GM12878 (cell line): ENCODE data around the gene PITPNC1. TPM values are rescaled to one million over a fixed set of nuclear protein-coding genes. Genes with fewer than 3 reads are reported as not detected.
A peak's percentile ranks its signal among the peaks of the same experiment; 100 is the strongest.

ENCODE experiments used
- ATAC-seq: fragments of 200-7000 bp; cut with Tn5 transposase; 3 replicates; pipeline ENCODE4 v1.9.1; 2020; ENCODE audit warnings: mild to moderate bottlenecking, moderate library complexity
- BruUV-seq: library from RNA; stranded (reverse); fragments of 400-500 nt; replicated peaks from 2 replicates; lab custom pipeline; 2021; lab: Mats Ljungman, UMichigan
- CTCF ChIA-PET: fragments of 300-600 bp; sonication (Branson Sonifier 250); formaldehyde crosslinking; extraction: SDS; loops from one replicate; lab custom pipeline; 2021; ENCODE audit warnings: inconsistent platforms; lab: Yijun Ruan, JAX
- POLR2A ChIA-PET: fragments of 350-600 bp; formaldehyde crosslinking; extraction: SDS; loops from one replicate; lab custom pipeline; 2021; ENCODE audit warnings: inconsistent platforms; lab: Charles Lee
- RAD21 ChIA-PET: fragments of 300-600 bp; sonication (Branson Sonifier 250); formaldehyde crosslinking; loops from one replicate; lab custom pipeline; 2023; ENCODE audit warnings: antibody characterized with exemption; ENCODE audit not compliant: unreplicated experiment; lab: Charles Lee
- SMC1A ChIA-PET: fragments of 300-600 bp; sonication (Branson Sonifier 250); formaldehyde crosslinking; loops from one replicate; lab custom pipeline; 2023; ENCODE audit not compliant: unreplicated experiment, uncharacterized antibody; lab: Charles Lee
- DNase-seq: peaks from one replicate; pipeline ENCODE4 v3.0.0-alpha.2; 2011; ENCODE audit warnings: low read depth, low spot score
- FAIRE-seq: peaks from 3 replicates; lab custom pipeline; 2011; peaks lifted over from hg19 to GRCh38; lab: Jason Lieb, UNC
- H2AFZ ChIP-seq: 2 replicates; pipeline ENCODE4 v1.6.0; 2011; ENCODE audit warnings: low read depth, low read length, control low read depth; ENCODE audit not compliant: control insufficient read depth
- H3K27ac ChIP-seq: 2 replicates; pipeline ENCODE4 v1.5.1; 2011; ENCODE audit warnings: control low read depth; ENCODE audit not compliant: control insufficient read depth, insufficient read depth
- H3K27me3 ChIP-seq, 2 experiments: replicated peaks in 1 of 2; 2 replicates each; pipeline versions ENCODE4 v1.6.0 to v1.6.1; 2011; ENCODE audit warnings: low read length in 1 of 2; ENCODE audit not compliant: control insufficient read depth in 2 of 2, insufficient read depth in 2 of 2
- H3K36me3 ChIP-seq, 2 experiments: 2 replicates each; pipeline ENCODE4 v1.5.1; 2011; ENCODE audit warnings: low read length in 1 of 2; ENCODE audit not compliant: control insufficient read depth in 2 of 2, insufficient read depth in 2 of 2
- H3K4me1 ChIP-seq: 2 replicates; pipeline ENCODE4 v1.6.1; 2011; ENCODE audit warnings: mild to moderate bottlenecking, low read length, moderate library complexity, mixed read lengths; ENCODE audit not compliant: control insufficient read depth, insufficient read depth
- H3K4me2 ChIP-seq: 2 replicates; pipeline ENCODE4 v1.6.0; 2011; ENCODE audit warnings: control low read depth; ENCODE audit not compliant: control insufficient read depth, insufficient read depth
- H3K4me3 ChIP-seq: fragments of 200-600 bp; sonication (generic); 2 replicates; pipeline ENCODE4 v1.5.1; 2016
- H3K79me2 ChIP-seq: 2 replicates; pipeline ENCODE4 v1.6.0; 2011; ENCODE audit warnings: low read length; ENCODE audit not compliant: control insufficient read depth, insufficient read depth
- H3K9ac ChIP-seq: 2 replicates; pipeline ENCODE4 v1.8.0; 2011; ENCODE audit warnings: low read length, control low read depth, mixed read lengths; ENCODE audit not compliant: control insufficient read depth, insufficient read depth
- H3K9me3 ChIP-seq: replicated peaks from 3 replicates; pipeline ENCODE4 v1.5.1; 2011; ENCODE audit warnings: mild to moderate bottlenecking, low read length; ENCODE audit not compliant: control insufficient read depth, insufficient read depth
- H4K20me1 ChIP-seq: 2 replicates; pipeline ENCODE4 v1.6.0; 2011; ENCODE audit not compliant: control insufficient read depth, insufficient read depth
- CHD1 ChIP-seq: IDR thresholded peaks from 2 replicates; pipeline ENCODE4 v1.6.1; 2012; ENCODE audit warnings: low read depth, low read length, improper control_type of control experiment
- EED ChIP-seq: sonication (generic); IDR thresholded peaks from 2 replicates; pipeline ENCODE4 v1.6.1; 2016; ENCODE audit warnings: antibody characterized with exemption, low read depth
- IKZF2 ChIP-seq, 2 experiments: fragments of 450-650 bp; IDR thresholded peaks; 2 replicates each; pipeline ENCODE4 v1.6.1; 2017; ENCODE audit warnings: mild to moderate bottlenecking in 2 of 2, moderate library complexity in 2 of 2
- NFYB ChIP-seq: IDR thresholded peaks from 2 replicates; pipeline ENCODE4 v1.6.1; 2011; ENCODE audit warnings: low read depth, mild to moderate bottlenecking, low read length, improper control_type of control experiment, moderate library complexity; ENCODE audit not compliant: insufficient read depth
- POLR2A ChIP-seq: IDR thresholded peaks from 2 replicates; pipeline ENCODE4 v1.6.1; 2011; ENCODE audit warnings: low read depth, mild to moderate bottlenecking, low read length
- POLR2AphosphoS5 ChIP-seq: IDR thresholded peaks from 2 replicates; pipeline ENCODE4 v1.6.1; 2011; ENCODE audit warnings: mild to moderate bottlenecking, low read length, inconsistent platforms
- RAD51 ChIP-seq: fragments of 450-650 bp; IDR thresholded peaks from 2 replicates; pipeline ENCODE4 v1.6.1; 2016; ENCODE audit warnings: moderate library complexity, mild to moderate bottlenecking, inconsistent platforms
- STAT3 ChIP-seq: IDR thresholded peaks from 2 replicates; pipeline ENCODE4 v1.6.1; 2011; ENCODE audit warnings: low read depth, low read length, improper control_type of control experiment
- ZNF274 ChIP-seq: IDR thresholded peaks from one replicate; pipeline ENCODE4 v1.8.0; 2011; ENCODE audit not compliant: insufficient read length, insufficient read depth
- ZNF384 ChIP-seq: IDR thresholded peaks from 2 replicates; pipeline ENCODE4 v1.6.1; 2012; ENCODE audit warnings: low read depth, mild to moderate bottlenecking, low read length, improper control_type of control experiment, borderline replicate concordance
- WGBS: methylation state at CpG from one replicate; pipeline ENCODE4 v1.1.6; 2016; ENCODE audit warnings: low lambda C conversion rate; ENCODE audit not compliant: insufficient replicate concordance, insufficient coverage; ENCODE audit errors: missing lambda C conversion rate; 5-methylcytosine and 5-hydroxymethylcytosine counted together
- in situ Hi-C: fragments of 300-500 bp; cut with MboI; formaldehyde crosslinking; loops from 9 replicates; pipeline ENCODE4 v1.14.3; 2018; ENCODE audit warnings: mixed read lengths
- intact Hi-C: fragments of 100-400 bp; cut with micrococcal nuclease; formaldehyde crosslinking; loops from one replicate; pipeline ENCODE4 v1.14.2; 2022; ENCODE audit not compliant: unreplicated experiment
- polyA plus RNA-seq, 11 experiments: library from polyadenylated mRNA; depleted of rRNA in 4 of 11; unstranded in 6 of 11; stranded (reverse) in 5 of 11; fragments of >200 nt; fragmentation: Nextera tagmentation in 4 of 11; fragmentation: Illumina TruSeq in 1 of 11; extraction: Ambion mirVana in 4 of 11; extraction: Trizol in 1 of 11; gene quantifications; 1 replicate in 1 of 11; 2 replicates in 10 of 11; pipeline versions ENCODE4 v1.2.1 to v1.2.3, GENCODE V29; 2011 to 2016; ENCODE audit warnings: inconsistent platforms in 2 of 11, missing spikeins in 2 of 11, low read depth in 1 of 11
- total RNA-seq, 4 experiments: library from RNA; depleted of rRNA in 3 of 4; stranded (reverse); fragments of >200 nt in 3 of 4; fragmentation: Illumina TruSeq in 1 of 4; extraction: Trizol in 1 of 4; gene quantifications; 2 replicates each; pipeline versions ENCODE4 v1.2.1 to v1.2.3, GENCODE V29; 2013 to 2021
- TF ChIP-seq, protein P1 (sequence below): fragments of 450-650 bp; IDR thresholded peaks from 2 replicates; pipeline ENCODE4 v1.6.1; 2017; ENCODE audit warnings: mild to moderate bottlenecking, moderate library complexity

PITPNC1 gene
- total and polyA plus RNA-seq, 10 of the 15 experiments (the other 5 are each of a cell fraction or from before 2014, with no cell fraction given) = 12.2 to 62.4 (median 47.3) TPM

DNA sequence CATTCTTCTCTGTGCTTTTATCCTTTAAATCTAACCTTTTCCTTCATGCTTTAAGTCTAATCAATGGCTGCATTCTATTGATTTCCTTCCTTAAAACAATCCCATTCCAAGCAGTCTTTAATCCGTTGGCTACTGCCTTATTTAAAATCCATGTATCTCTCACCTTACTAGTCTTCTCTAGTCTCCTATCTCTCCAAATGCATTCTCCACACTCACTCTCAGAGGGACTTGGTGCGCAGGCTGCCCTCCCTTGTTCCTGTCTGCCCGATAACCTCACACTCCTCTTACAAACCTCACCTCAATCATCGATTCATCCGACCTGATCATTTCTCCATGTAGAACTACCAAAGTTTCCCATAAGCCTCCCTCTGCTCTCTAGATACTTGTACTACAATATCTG lies 33.8 kb upstream of the PITPNC1 start:
- H3K9me3 ChIP-seq = no peaks in the 10 kb centered on the region
- no peak overlapping the region for H3K4me3 ChIP-seq
- no peak overlapping the region for H2AFZ ChIP-seq
- no peaks in the 10 kb centered on the region for H4K20me1 ChIP-seq
- intact Hi-C loops (no loop called here), in situ Hi-C loops (no loop called here)
- H3K27ac ChIP-seq = no peak overlapping the region
- DNase-seq (no peak), FAIRE-seq (no peak), ATAC-seq (no peak)
- ChIA-PET RAD21 (interaction anchor here (1.0 kb wide), 1 partner anchor 32 kb away, joined by 3 read pairs; no protein-coding TSS in a partner anchor), SMC1A (interaction anchor here (1.0 kb wide), 2 partner anchors 24 to 158 kb away, joined by 3 read pairs; partner anchors contain the start of gene PSMD12), CTCF (interaction anchor here (1.0 kb wide), 1 partner anchor 21 kb away, joined by 3 read pairs; no protein-coding TSS in a partner anchor), POLR2A (no interaction called here)
- peaks cover 2 to 27% of the 10 kb centered on the region in 2 experiments for H3K36me3 ChIP-seq
- over 99% methylated on average over 5 of the region's 5 CpGs for WGBS
- no peaks in the 10 kb centered on the region for H3K27me3 ChIP-seq
- H3K79me2 ChIP-seq = no peaks in the 10 kb centered on the region
- no peaks in the 10 kb centered on the region for H3K4me1 ChIP-seq
- H3K9ac ChIP-seq = no peak overlapping the region
- no peak for TF ChIP-seq ZNF384
- peak; percentile 41 for TF ChIP-seq POLR2A
- peak; percentile 25; the same call in 1 of the 2 replicates for TF ChIP-seq POLR2AphosphoS5
- no TSS peak for BruUV-seq
- H3K4me2 ChIP-seq = no peak overlapping the region

DNA sequence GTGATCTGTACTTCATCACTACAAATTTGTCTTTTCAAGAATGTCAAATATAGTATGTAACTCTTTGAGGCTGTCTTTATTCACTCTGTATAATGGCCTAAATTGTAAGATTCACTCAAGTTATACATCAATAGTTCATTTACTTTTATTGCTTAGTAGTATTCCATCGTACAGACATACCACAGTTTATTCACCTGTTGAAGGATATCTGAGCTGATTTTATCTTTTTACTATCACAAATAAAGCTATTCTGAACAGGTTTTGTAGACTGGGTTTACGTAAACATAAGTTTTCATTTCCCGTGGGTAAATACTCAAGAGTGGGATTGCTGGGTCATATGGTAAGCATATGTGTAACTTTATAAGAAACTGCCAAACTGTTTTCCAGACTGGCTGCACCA lies 29.3 kb upstream of the PITPNC1 start:
- Histone ChIP-seq H3K4me1 (no peaks in the 10 kb centered on the region), H4K20me1 (no peaks in the 10 kb centered on the region), H3K79me2 (no peaks in the 10 kb centered on the region), H3K4me2 (no peak overlapping the region), H3K4me3 (no peak overlapping the region), H3K36me3 (peaks cover 4 to 36% of the 10 kb centered on the region in 2 experiments; a peak in 3 of 4 replicates), H3K9ac (no peak overlapping the region), H3K27ac (no peak overlapping the region), H3K9me3 (no peaks in the 10 kb centered on the region), H2AFZ (no peak overlapping the region), H3K27me3 (no peaks in the 10 kb centered on the region)
- ATAC-seq (no peak), DNase-seq (no peak), FAIRE-seq (no peak)
- RAD21 ChIA-PET = no interaction called here
- POLR2A ChIA-PET = no interaction called here
- intact Hi-C loops (no loop called here), in situ Hi-C loops (no loop called here)
- 96% methylated on average over 3 of the region's 3 CpGs for WGBS
- CTCF ChIA-PET = no interaction called here
- BruUV-seq = no TSS peak
- SMC1A ChIA-PET = no interaction called here
- TF ChIP-seq IKZF2 (IDR thresholded peaks at IDR 0.05) = no peak
- TF ChIP-seq NFYB = no peak
- TF ChIP-seq EED = no peak
- no peak for TF ChIP-seq RAD51
- TF ChIP-seq CHD1 = no peak
- TF ChIP-seq ZNF274 = no peak
- TF ChIP-seq STAT3 = no peak
- TF ChIP-seq, protein P1, sequence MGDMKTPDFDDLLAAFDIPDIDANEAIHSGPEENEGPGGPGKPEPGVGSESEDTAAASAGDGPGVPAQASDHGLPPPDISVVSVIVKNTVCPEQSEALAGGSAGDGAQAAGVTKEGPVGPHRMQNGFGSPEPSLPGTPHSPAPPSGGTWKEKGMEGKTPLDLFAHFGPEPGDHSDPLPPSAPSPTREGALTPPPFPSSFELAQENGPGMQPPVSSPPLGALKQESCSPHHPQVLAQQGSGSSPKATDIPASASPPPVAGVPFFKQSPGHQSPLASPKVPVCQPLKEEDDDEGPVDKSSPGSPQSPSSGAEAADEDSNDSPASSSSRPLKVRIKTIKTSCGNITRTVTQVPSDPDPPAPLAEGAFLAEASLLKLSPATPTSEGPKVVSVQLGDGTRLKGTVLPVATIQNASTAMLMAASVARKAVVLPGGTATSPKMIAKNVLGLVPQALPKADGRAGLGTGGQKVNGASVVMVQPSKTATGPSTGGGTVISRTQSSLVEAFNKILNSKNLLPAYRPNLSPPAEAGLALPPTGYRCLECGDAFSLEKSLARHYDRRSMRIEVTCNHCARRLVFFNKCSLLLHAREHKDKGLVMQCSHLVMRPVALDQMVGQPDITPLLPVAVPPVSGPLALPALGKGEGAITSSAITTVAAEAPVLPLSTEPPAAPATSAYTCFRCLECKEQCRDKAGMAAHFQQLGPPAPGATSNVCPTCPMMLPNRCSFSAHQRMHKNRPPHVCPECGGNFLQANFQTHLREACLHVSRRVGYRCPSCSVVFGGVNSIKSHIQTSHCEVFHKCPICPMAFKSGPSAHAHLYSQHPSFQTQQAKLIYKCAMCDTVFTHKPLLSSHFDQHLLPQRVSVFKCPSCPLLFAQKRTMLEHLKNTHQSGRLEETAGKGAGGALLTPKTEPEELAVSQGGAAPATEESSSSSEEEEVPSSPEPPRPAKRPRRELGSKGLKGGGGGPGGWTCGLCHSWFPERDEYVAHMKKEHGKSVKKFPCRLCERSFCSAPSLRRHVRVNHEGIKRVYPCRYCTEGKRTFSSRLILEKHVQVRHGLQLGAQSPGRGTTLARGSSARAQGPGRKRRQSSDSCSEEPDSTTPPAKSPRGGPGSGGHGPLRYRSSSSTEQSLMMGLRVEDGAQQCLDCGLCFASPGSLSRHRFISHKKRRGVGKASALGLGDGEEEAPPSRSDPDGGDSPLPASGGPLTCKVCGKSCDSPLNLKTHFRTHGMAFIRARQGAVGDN = no peak
